Activated CD4-positive, alpha-beta T cell treated with anti-CD3 and anti-CD28 coated beads, Interleukin-2, amount 50 U/mL, for 48 hours (primary cell): Measurements from ENCODE around the gene XRCC2.

Experiments used
- DNase-seq, 2 experiments: peaks; one replicate each; pipeline ENCODE4 v3.0.0-alpha.2; 2020

XRCC2 gene

DNA sequence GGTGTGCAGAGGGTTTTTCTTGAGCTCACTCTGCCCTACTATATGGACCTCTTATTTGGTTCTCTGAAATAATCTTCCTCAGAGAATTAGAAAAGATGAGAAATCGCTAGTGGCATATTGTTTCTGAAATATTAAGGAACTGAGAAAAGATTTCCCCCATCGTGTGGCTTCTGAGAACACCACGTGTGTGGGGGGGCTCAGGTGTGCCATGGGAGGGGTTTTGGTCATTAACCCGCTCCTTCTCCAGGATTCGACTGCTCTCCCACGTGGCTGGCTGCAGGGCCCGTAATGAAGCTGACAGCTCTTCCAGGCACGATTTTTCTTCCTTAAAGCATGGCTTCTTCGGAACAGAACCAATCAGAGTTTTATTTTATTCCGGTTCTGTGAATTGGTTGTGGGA is 67.7 kb downstream of the XRCC2 start:
- no peak for DNase-seq

DNA sequence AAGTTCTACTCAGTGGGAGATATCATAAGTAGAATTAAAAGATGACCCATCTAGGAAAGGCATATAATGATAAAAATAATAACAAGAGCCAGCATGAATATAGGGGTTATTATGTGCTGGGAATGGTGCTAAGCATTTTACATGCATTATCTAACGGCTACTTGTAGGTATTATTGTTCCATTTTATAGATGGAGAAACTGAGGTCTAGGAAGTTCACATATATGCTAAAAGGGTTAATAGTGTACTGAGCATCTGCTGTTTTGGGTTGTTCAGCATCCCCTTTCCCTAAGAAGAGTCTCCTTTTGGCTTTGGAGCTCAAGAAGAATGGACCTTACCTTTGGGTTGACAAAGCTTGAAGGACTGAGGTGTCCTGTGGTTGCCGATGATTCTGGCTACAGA is 68.9 kb downstream of the XRCC2 start:
- DNase-seq = no peak

DNA sequence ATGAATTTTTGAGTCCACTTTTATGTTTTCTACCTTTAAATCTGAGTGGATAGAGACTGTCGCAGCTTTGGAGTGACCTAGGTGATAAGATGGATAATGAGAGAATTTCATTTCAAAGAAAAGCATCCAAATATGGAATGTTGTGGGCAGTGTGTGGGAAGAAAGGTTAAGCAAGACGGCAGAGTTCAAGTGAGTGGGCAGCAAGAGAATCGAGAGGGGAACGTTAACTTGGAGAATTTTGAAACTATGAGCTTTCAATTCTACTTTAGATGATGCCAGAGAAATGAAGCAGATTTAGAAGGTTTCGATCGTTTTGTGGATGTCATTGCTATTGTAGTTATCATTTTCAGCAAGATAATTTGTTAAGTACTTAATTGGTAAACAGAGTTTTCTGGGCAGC is 73.0 kb downstream of the XRCC2 start:
- DNase-seq = no peak

DNA sequence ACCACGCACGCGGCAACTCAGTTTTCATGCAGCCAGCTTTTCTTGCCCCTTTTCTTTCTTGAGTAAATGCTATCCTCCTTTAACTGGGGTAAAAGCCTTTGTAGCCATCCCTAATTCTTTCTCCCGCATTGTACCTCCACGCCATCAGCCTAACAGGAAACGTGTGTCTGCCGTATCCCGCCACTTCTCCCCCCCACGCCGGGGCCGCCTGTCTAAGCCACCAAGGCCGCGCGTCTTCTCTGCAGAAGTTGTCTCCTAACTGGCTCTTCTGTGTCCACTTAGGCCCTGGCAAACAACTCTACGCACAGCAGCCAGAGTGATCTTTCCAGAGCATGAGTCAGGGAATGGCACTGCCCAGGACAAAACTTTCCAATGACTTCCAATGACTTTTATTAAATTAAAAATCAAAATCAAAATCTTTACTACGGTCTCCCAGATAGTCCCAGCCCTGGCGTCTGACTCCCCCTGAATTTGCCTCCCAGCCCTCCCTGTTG is 74.6 kb downstream of the XRCC2 start:
- DNase-seq = no peak

DNA sequence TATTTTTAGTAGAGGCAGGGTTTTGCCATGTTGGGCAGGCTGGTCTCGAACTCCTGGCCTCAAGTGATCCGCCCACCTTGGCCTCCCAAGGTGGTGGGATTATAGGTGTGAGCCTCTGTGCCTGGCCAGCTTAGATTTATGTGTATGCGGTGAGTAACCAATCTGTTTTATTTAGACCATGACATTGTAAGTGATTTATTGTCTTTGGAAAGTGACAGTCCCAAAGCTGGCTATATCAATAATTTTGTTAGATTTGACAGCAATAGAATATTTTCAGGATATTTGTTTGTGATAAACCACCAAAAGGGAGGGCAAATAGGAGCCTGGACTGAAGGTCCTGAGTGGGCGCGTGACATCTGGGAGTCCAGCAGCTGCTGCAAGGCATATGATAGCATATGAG is 75.7 kb downstream of the XRCC2 start:
- DNase-seq = no peak

DNA sequence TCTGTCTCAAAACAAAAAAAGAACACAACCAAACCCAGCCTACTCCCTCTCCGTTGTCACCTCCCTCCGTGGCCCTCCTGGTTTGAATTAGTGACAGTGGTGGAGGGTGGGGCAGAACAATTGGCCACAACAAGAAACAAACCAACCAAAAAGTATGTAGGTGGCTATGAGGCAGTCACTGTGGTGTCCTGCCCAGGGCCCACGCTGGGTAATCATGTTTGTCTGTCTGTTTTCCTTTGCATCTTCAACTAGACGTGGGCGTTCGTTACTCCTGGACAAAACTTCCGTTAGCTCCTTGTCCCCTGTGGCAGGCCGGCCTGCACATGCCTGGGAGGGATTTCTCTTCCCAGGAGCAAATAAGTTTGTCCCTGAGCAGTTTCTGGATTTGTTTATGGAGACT is 78.4 kb downstream of the XRCC2 start:
- no peak for DNase-seq

DNA sequence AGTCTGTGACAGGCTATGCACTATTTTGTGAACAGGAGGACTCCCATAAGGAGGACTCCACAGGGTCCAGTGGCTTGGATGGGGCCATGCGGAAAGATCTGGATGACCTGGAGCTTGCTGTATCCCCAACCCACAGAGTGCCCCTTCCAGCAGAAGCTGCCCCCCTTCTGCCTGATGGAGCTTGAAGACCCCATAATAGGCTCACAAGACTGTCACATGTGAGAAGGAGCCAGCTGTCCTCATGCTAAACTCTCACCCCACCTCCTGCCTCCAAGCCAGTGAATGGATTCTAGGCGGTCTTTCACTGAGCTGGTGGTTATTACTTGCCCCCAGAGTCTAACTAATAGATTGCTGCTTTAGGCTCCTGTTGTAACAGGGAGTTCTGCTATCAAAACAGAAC is 79.1 kb downstream of the XRCC2 start:
- no peak for DNase-seq
